Measurements from ENCODE around the gene NPIPB8.
"Not testable (repeated sequence)": the region's sequence is repeated elsewhere in the genome, so short reads cannot be mapped to it uniquely, and the experiment has no call there.

NPIPB8 gene

GRCh38 chr16:28623172-28623711, 14.6 kb upstream of the NPIPB8 start:
- no peak for DNase-seq (ENCODE audit: low read depth, low spot score)

GRCh38 chr16:28630905-28631304, 7.0 kb upstream of the NPIPB8 start:
- DNase-seq (ENCODE audit: low read depth, low spot score), result not testable (repeated sequence)

DNA sequence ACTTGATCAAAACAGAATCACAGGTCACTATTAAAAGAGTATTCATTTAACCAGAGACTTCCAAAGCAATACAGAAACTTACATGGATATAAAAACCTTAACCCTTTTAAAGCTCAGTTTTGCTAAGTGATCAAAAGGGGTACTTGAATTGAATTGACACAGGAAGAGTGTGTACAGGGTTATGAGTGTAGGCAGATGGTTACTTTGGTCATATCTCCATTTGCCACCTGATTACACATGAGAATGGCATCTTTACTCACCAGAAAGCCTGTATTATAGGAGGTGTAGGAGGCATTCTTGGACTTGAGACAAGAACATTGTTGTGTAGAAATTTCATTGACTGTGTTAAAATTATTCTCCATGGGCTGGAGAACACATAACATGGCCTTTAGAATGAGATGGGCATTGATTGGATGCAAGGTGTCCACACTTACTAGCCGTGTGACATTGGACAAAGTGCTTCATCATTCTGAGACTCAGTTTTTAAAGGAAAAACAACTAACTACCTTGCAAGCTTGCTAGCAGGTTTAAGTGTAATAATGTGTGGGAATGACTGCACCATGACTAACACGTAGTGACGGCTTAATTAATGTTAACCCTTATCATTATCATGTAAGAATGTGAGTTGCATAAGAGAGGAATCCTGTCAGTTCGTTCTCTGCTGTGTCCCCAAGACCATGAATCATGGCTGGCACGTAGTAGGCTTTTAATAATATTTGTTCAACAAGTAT, 1.6 kb upstream of the NPIPB8 start:
- not testable (repeated sequence) for DNase-seq (ENCODE audit: low read depth, low spot score)

DNA sequence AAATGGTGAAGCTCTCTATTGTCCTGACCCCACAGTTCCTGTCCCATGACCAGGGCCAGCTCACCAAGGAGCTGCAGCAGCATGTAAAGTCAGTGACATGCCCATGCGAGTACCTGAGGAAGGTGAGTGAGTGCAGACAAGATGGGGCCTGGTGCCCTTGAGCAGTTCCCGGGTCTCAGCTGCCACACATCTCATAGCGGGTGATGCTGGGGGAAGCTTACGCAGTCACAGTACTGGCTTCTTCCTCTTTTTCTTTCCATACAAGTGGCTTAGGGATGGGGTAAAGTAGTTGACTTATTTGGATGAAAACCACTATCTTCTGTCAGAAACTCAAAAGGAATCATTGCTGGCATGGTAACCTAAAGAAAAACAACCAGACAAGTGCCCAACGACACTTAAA, 494 bp downstream of the NPIPB8 start:
- not testable (repeated sequence) for DNase-seq (ENCODE audit: low read depth, low spot score)

- not testable (repeated sequence) for DNase-seq (ENCODE audit: low read depth, low spot score)
Measured at GRCh38 chr16:28639959-28640358, 2.1 kb downstream of the NPIPB8 start.

DNA sequence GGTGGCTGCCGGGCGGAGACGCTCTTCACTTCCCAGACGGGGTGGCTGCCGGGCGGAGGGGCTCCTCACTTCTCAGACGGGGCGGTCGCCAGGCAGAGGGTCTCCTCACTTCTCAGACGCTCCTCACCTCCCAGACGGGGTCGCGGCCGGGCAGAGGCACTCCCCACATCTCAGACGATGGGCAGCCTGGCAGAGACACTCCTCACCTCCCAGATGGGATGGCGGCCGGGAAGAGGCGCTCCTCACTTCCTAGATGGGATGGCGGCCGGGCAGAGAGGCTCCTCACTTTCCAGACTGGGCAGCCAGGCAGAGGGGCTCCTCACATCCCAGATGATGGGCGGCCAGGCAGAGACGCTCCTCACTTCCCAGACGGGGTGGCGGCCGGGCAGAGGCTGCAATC, 28.4 kb downstream of the NPIPB8 start:
- not testable (repeated sequence) for DNase-seq (ENCODE audit: low read depth, low spot score)

DNA sequence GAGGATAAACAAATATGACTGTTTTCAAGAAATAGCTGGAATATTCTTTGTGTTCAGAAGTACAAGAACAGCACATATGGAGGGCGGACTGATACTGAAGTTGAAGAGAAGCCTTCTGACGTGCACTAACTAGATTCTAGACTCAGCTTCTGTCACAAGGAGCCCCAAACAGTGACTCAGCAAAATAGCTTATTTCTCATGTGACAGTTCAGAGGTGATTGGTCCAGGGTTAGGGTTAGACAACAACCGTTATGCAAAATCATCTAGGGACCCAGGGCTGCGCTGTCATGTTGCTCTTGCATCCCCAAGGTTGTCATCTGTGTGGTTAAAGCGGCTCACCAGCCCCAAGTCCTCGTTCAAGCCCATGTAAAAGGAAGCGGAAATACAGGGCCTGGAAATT, 29.6 kb downstream of the NPIPB8 start:
- DNase-seq (ENCODE audit: low read depth, low spot score), result not testable (repeated sequence)

DNA sequence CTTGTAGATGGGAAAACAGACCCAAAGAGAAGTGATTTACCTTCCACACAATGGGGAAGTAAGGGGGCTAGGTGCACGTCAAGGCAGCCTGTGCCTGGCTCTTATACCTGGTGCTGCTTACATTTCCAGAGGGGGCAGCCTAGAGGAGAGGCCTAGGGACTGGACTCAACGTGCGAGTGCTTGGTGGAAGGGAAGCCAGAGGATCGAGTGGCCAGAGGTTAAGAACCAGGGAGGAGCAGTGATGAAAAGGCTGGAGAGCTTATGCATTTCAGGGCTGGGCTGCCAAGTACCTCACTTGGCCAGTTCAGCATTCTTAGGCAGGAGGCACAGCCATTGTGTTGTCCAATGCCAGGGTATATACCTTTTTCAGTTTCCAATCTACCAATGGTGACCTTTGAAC, 30.3 kb downstream of the NPIPB8 start:
- not testable (repeated sequence) for DNase-seq (ENCODE audit: low read depth, low spot score)

DNA sequence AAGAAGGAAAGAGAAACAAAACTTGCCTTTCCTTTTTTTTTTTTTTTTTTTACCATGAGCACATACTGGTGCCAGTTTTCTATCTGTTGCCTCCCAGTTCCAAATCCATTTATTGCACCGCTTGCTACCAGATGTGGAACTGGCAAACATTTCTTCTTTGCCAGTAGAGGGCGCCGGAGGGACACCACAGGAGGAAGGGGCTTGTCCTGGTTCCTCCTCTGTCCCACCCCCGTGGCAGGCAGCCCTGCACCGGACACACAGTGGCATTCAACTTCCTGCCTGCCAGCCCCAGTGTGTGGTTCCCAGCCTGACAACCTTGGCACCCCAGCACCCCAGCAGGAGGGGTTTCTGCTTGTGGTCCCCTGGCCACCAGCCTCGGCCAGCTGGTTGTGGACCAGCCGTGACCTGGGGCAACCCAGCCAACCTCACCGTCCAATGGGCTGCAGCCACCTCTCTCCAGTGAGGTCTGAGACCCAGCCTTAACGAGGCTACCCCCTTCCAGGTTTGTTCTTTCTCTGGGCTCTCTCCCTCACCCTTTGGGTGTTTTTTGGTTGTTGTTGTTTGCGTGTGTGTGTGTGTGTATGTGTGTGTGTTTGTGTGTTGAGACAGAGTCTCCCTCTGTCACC, 50.6 kb downstream of the NPIPB8 start:
- DNase-seq (ENCODE audit: low read depth, low spot score), result not testable (repeated sequence)

DNA sequence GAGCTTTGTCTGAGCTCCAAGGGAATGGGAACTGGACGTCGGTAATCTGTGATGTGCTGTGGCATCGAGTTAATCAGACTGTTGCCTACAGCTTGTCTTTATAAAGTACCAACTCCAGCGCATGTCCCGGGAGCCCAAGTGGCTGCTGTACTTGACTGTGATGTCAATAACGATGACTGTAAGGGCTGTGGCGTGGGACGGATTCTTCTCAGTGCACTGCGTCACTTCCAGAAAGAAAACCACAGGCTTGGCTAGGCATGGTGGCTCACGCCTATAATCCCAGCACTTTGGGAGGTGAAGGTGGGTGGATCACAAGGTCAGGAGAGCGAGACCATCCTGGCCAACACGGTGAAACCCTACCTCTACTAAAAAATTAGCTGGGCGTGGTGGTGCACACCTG, 51.6 kb downstream of the NPIPB8 start:
- DNase-seq (ENCODE audit: low read depth, low spot score), result not testable (repeated sequence)

DNA sequence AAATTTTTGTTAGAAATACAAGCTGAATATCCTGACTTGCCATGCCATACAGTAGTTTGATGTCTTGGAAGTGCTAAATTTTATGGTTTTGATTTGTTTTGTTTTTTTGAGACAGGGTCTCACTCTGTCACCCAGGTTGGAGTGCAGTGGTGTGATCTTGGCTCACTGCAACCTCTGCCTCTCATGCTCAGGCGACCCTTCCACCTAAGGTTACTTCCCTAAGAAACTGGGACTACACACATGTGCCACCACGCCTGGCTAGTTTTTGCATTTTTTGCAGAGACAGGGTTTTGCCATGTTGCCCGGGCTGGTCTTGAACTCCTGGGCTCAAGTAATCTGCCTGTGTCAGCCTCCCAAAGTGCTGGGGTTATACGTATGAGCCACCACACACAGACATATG, 53.9 kb downstream of the NPIPB8 start:
- not testable (repeated sequence) for DNase-seq (ENCODE audit: low read depth, low spot score)

GRCh38 chr16:28693257-28693950, 55.5 kb downstream of the NPIPB8 start:
- not testable (repeated sequence) for DNase-seq (ENCODE audit: low read depth, low spot score)

GRCh38 chr16:28699792-28700191, 61.9 kb downstream of the NPIPB8 start:
- DNase-seq (ENCODE audit: low read depth, low spot score), result not testable (repeated sequence)

DNA sequence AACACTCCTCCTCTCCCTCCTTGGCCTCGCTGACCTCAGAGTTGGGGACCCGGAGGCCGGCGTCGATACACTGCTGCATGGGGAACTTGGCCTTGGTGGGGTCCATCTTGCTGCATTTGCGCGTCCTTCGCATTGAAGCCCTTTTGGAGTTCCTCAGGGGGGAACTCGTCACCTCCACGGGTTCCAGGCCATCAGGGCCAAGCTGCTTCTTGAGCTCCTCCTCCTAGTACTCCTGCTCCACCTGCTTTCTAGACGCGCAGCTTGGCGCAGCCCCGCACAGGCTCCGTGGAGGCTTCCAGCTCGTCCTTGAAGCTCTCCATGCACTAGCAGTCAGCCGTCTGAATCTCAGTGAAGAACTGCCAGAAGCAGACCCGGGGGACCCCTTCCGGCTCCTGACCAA, 62.5 kb downstream of the NPIPB8 start:
- not testable (repeated sequence) for DNase-seq (ENCODE audit: low read depth, low spot score)

GRCh38 chr16:28701384-28701783, 63.5 kb downstream of the NPIPB8 start:
- DNase-seq (ENCODE audit: low read depth, low spot score), result not testable (repeated sequence)

DNA sequence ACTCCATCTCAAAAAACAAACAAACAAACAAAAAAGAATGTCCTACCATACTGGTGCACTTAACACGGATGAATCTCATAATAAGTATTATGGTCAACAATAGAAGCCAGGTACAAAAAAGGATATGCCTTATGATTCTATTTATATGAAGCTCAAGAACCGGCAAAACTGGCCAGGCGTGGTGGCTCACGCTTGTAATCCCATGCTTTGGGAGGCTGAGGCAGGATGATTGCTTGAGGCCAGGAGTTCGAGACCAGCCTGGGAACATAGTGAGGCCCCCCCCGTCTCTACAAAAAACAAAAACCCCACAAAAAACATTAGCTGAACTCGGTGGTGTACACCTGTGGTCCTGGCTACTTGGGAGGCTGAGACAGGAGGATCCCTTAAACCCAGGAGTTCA, 66.4 kb downstream of the NPIPB8 start:
- not testable (repeated sequence) for DNase-seq (ENCODE audit: low read depth, low spot score)
